HG02970 (cell line): ENCODE data around the gene BPIFA2.

Source experiments
- ATAC-seq: cut with Tn5 transposase; IDR thresholded peaks from one replicate; pipeline ENCODE4 v1.9.1; 2021; ENCODE audit warnings: mild to moderate bottlenecking, moderate library complexity, moderate number of reproducible peaks; ENCODE audit not compliant: unreplicated experiment, low FRiP score

BPIFA2 gene

DNA sequence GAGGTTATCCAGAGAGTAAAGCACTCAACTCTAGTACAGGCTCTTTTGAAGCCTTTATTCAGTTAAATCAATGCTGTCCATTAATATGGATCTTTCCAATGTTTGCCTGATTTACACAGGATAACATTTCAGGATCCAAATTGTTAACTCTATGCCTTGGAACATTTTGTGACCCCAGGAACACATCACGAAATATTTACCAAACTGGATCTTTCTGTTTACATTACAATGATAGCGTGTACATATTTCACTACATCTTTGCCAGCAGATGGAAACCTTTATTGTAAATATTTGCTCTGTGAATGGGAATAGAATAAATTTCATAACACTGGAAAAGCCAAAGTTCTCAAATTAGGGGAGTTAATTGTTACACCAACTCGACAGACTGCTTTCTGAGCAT, 23.5 kb downstream of the BPIFA2 start:
- ATAC-seq = no peak

DNA sequence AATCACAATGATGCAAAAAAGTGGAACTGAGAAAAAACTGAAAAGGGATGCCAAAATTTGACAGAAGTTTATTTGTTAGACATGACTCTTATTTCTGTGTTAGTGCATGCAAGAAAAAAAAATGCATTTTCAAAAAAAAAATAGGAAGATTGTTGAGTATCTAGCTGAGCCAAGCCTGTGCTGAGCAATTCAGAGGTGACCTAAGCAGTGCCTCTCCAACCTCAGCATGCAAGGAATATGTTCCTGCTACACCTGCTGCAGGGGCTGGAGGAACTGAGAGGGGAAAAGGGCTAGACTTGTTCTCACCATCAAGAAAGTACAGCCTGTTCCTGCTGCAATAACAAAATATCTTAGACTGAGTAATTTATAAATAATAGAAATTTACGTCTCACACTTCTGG, 24.0 kb downstream of the BPIFA2 start:
- ATAC-seq = no peak

DNA sequence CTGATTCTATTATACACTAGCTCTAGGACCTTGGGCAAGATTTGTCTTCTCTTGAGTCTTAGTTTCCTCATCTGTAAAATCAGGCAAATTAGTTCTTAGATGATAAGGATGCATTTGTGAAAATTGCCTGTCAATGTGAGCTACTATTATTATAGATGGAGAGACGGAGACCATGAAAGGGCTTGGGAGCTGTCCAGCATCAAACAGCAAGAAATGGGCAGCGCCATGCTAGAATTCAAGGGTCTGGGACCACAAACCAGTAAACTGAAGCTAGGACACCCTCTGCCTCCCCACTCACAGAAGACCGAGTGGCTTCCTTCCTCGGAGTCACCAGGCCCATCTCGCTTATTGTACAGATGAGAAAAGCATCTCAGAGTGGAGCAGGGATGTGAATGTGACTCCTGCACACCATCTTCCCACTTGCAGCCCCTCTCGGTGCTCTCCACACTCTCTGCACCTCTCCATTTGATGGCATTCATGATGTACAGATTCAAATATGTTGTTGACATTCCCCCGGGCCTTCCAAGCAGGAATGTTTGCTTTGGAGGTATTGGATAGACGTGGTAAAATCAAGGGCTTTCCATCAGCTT, 25.0 kb downstream of the BPIFA2 start:
- no peak for ATAC-seq

DNA sequence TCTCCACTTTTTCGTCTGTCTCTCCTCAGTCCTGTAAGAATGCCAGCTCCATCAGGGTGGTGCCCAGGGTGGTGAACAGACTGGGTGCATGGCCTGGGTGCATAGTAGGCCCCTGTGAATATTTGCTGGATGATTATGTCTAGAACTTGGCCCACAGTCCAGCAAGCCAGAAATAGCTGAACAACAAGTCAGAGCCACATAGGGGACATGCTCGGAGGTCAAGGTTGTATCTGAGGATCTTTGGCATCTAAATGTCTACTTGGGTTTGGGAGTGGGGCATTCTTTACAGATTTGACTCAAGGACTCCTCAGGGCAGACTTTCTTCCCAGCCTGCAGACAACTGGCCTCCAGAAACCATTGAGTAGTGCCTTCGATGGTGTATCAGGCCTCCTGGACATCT, 31.1 kb downstream of the BPIFA2 start:
- ATAC-seq = no peak

DNA sequence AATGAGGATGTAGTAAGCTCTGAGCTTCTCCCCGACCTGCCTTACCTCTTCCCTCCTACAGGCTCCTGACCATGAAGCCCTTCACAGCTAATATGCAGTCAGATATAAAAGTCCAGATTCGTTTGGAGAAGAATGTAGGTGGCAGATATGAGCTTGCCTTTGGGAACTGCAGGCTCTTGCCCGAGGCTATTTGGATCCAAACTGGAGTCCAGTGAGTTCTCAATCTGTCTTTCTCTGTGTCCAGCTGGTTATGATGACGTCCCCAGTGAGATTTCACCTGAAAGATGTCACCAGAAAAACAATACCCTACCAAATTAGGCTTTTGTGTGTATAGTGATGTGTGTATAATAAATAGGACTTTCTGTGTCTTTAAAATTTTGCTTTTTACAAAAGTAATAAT, 34.5 kb downstream of the BPIFA2 start:
- no peak for ATAC-seq

DNA sequence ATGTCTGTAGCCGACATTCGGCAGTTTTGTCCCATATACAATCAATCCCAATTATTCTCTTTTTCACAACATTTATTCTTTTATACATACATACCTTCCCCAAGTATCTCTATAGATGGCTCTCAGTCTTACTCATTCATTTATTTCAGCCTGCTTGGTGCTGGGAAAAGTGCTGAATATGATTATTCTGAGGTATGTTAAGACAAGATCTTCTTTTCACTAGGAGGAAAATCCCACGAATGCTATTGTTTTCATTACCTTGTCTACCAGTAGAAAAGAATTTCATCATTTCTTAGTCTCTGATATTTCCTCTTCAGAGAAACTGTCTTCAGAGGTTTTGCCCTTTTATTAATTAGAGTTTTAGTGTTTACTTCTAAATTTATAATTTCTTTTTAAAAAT, 35.5 kb downstream of the BPIFA2 start:
- no peak for ATAC-seq

DNA sequence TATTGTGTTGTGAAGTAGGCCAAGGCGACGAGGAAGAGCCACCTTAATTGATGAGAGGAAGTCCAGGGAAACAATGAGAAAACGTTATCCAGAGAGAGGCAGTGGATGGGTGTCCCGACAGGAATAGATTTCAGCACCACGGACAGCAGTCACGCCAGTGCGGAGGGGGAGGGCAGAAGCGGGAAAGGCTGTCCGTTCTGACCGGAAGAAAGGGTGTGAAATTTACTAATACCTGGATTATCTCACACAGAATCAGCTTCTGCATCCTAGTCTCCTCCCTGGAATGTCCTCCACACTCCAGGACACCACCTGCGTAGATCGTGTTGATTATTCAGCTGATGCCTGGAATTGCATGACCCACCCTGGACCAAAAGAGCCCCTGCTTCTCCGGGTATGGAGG, 41.8 kb downstream of the BPIFA2 start:
- ATAC-seq = no peak

DNA sequence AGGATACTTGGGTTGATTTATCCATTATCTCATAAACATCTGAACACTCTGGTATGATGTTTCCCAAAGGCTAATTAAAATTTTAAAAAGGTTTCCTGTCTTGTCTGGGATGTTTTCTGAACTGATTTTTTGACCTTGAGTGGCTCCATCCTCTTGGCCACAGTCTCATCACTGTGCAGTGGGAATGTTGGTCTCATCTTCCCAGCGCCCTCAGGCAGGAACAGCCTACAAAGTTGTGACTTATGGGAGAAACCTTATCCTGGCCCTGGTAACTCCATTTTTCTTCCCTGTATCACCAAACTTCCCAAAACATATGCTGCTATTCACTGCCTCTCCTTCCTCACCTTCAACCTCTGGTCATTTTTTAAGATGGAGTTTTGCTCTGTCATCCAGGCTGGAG, 42.4 kb downstream of the BPIFA2 start:
- no peak for ATAC-seq

DNA sequence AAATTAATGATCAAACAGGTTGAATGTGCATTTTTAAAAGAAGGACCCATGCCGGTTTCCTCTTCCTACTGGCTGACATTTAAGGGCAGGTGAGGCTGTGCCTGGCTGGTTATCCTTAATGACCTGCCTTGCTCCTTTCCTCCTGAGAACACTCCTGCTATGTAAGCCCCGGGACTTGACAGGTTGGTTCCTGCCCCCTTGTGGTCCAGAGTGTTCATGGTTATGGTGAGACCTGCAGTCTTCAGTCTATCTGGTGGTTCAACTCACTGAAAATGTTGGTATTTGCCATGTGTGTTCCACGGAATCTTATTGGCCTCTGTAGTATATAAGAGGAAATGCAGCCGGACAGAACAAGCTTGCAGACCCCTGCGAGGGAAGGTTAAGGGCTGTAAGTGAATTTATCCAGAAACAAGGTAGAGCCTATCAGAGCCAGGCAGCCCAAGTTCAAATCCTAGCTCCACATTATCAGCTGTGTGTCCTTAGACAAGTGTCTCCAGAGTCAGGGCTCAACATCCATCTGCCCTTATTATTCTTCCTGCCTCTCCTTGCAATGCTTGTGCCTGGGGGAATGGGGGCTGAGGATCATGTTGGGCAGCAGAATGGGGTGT, 44.0 kb downstream of the BPIFA2 start:
- no peak for ATAC-seq

DNA sequence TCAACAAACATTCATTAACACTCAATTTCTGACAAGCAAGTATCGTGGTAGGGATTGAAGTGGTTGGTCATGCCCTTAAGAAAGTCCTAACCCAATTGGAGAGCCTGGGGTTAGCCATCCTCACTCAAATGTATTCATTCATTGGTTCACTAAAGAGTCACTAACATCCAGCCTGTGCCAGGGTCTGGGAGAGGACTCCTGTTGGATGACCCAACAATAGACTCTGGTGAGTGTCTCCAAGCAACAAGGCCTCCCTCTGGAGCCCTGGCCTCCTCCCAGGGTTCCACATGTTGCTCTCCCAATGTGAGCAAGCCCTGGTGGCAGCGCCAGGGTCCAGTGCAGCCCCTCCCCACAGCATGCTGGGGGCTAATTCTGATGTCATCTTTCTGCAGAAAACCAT, 49.1 kb downstream of the BPIFA2 start, which contains the start of gene BPIFA3:
BPIFA3 (plus strand) TSS at position 301 of the 400 bp plus-strand sequence. CDS start 185 bp downstream, outside the sequence.
- no peak for ATAC-seq

DNA sequence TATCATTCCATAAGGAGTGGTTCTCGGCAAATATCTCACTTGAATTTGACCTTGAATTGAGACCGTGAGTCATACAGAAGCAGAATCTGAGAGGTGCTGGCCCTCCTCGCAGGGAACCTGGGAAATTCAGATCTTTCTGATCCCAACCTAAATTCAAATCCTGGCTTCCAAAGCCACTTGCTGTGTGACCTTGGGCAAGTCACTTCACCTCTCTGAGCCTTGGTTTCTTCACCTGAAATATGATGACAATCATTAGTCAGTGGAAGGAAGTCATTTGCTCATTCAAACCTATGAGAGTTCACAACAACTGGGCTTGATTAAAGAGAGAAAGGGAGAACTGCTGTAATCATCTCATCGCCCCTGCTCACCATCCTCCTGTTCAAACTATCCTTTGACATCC, 56.4 kb downstream of the BPIFA2 start:
- no peak for ATAC-seq

DNA sequence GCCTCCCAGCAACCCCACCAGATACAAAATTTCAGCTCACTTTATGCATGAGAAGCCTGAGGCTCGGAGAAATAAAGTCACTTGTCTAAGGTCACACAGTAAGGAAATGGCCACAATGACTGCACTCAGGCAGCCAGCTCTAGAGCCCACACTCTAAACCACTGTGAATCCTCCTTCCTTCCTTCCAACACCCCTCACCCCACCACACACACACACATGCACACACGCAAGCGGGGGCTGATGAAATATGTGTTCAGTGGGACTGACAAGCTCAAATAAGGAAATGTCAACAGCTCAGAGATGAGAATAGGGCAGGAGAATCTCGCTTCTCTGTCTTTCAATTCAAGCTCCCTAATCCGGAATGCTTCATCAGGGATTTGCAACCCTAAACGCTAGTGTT, 61.9 kb downstream of the BPIFA2 start:
- ATAC-seq = no peak
